Measurements from ENCODE around the gene CRYGN.

Gene CRYGN

GRCh38 chr7:151380199-151381097, 59.5 kb downstream of the CRYGN start:
- DNase-seq (ENCODE audit: low read depth in 3 of 3) = no peak

GRCh38 chr7:151379534-151380198, 60.3 kb downstream of the CRYGN start:
- DNase-seq (ENCODE audit: low read depth in 3 of 3) = no peak

GRCh38 chr7:151379193-151379520, 60.8 kb downstream of the CRYGN start:
- no peak for DNase-seq (ENCODE audit: low read depth in 3 of 3)

Measured in stimulated activated CD4-positive, alpha-beta T cell treated with anti-CD3 and anti-CD28 coated beads, TNF-alpha, amount 100 ng/mL, for 24 hours (primary cell).